Activated CD8-positive, alpha-beta memory T cell treated with anti-CD3 and anti-CD28 coated beads for 48 hours (primary cell): Measurements from ENCODE around the gene CARD9.

Experiments
- DNase-seq, 3 experiments: peaks; one replicate each; pipeline ENCODE4 v3.0.0-alpha.2; 2020; ENCODE audit warnings: low read depth in 2 of 3, low spot score in 2 of 3

The CARD9 gene

GRCh38 chr9:136381311-136381710 is 7.8 kb upstream of the CARD9 start:
- DNase-seq = no peak

GRCh38 chr9:136380381-136380780 is 6.9 kb upstream of the CARD9 start:
- no peak for DNase-seq

- no peak for DNase-seq
Measured at GRCh38 chr9:136379891-136380290, 6.4 kb upstream of the CARD9 start.

- DNase-seq = no peak
Measured at GRCh38 chr9:136379401-136379800, 5.9 kb upstream of the CARD9 start.

- no peak for DNase-seq
Measured at GRCh38 chr9:136379003-136379287, 5.5 kb upstream of the CARD9 start.

- DNase-seq = no peak
Measured at GRCh38 chr9:136378170-136379002, 4.9 kb upstream of the CARD9 start.

GRCh38 chr9:136377341-136378169 is 4.1 kb upstream of the CARD9 start:
- DNase-seq = no peak

- DNase-seq = no peak
Measured at GRCh38 chr9:136376457-136376856, 3.0 kb upstream of the CARD9 start.

- DNase-seq = no peak
Measured at GRCh38 chr9:136375096-136375495, 1.6 kb upstream of the CARD9 start.

GRCh38 chr9:136374183-136374575 is 710 bp upstream of the CARD9 start:
- no peak for DNase-seq

- DNase-seq = no peak
Measured at GRCh38 chr9:136372561-136373299, 739 bp downstream of the CARD9 start.

- no peak for DNase-seq
Measured at GRCh38 chr9:136372006-136372405, 1.5 kb downstream of the CARD9 start.

- no peak for DNase-seq
Measured at GRCh38 chr9:136371533-136371880, 2.0 kb downstream of the CARD9 start.

GRCh38 chr9:136370687-136371532 is 2.6 kb downstream of the CARD9 start:
- DNase-seq = no peak

- no peak for DNase-seq
Measured at GRCh38 chr9:136370037-136370436, 3.4 kb downstream of the CARD9 start.

GRCh38 chr9:136368190-136368589 is 5.3 kb downstream of the CARD9 start:
- no peak for DNase-seq

GRCh38 chr9:136367296-136368145 is 5.9 kb downstream of the CARD9 start:
- no peak for DNase-seq

- no peak for DNase-seq
Measured at GRCh38 chr9:136366826-136367225, 6.6 kb downstream of the CARD9 start.

- DNase-seq = no peak
Measured at GRCh38 chr9:136365775-136366222, 7.7 kb downstream of the CARD9 start.
